Smooth muscle cell (in vitro differentiated cells): ENCODE data around the gene EPS8L2. TPM values are rescaled to one million over a fixed set of nuclear protein-coding genes. Genes with fewer than 3 reads are reported as not detected.

Experiments
- DNase-seq: peaks from one replicate; lab custom pipeline; 2025; ENCODE audit not compliant: unreplicated experiment; lab: John Stamatoyannopoulos, UW
- H2AFZ ChIP-seq: fragments of 200-600 bp; sonication (generic); 2 replicates; pipeline ENCODE4 v1.6.0; 2016; ENCODE audit warnings: antibody characterized with exemption, low read depth, mild to moderate bottlenecking
- H3F3A ChIP-seq: fragments of 200-600 bp; sonication (generic); 2 replicates; pipeline ENCODE4 v1.6.0; 2017; ENCODE audit warnings: antibody characterized with exemption, low read depth
- H3K27ac ChIP-seq: fragments of 200-600 bp; sonication (generic); 2 replicates; pipeline ENCODE4 v1.5.1; 2016; ENCODE audit warnings: low read depth, mild to moderate bottlenecking
- H3K27me3 ChIP-seq: fragments of 200-600 bp; sonication (generic); 2 replicates; pipeline ENCODE4 v1.6.1; 2016; ENCODE audit warnings: low read depth, mild to moderate bottlenecking
- H3K36me3 ChIP-seq: fragments of 200-600 bp; sonication (generic); 2 replicates; pipeline ENCODE4 v1.5.1; 2016; ENCODE audit warnings: low read depth
- H3K4me1 ChIP-seq: fragments of 200-600 bp; sonication (generic); 2 replicates; pipeline ENCODE4 v1.5.1; 2016; ENCODE audit warnings: low read depth
- H3K4me2 ChIP-seq: fragments of 200-600 bp; sonication (generic); 2 replicates; pipeline ENCODE4 v1.6.0; 2016; ENCODE audit warnings: mild to moderate bottlenecking
- H3K4me3 ChIP-seq: fragments of 200-600 bp; sonication (generic); 2 replicates; pipeline ENCODE4 v1.5.1; 2016; ENCODE audit warnings: mild to moderate bottlenecking
- H3K79me2 ChIP-seq: fragments of 200-600 bp; sonication (generic); 2 replicates; pipeline ENCODE4 v1.6.0; 2016; ENCODE audit warnings: low read depth, mild to moderate bottlenecking
- H3K9ac ChIP-seq: fragments of 200-600 bp; sonication (generic); 2 replicates; pipeline ENCODE4 v1.6.0; 2016; ENCODE audit warnings: low read depth
- H3K9me3 ChIP-seq: fragments of 200-600 bp; sonication (generic); replicated peaks from 2 replicates; pipeline ENCODE4 v1.5.1; 2016; ENCODE audit warnings: low read depth
- H4K20me1 ChIP-seq: fragments of 200-600 bp; sonication (generic); 2 replicates; pipeline ENCODE4 v1.6.0; 2016; ENCODE audit warnings: low read depth
- WGBS: methylation state at CpG from one replicate; pipeline ENCODE4 v1.1.7; 2016; ENCODE audit warnings: low lambda C conversion rate; 5-methylcytosine and 5-hydroxymethylcytosine counted together
- polyA plus RNA-seq: library from polyadenylated mRNA; unstranded; fragments of >200 nt; fragmentation: Nextera tagmentation; extraction: Ambion mirVana; gene quantifications from 2 replicates; pipeline ENCODE4 v1.2.1, GENCODE V29; 2016
- total RNA-seq: library from RNA; depleted of rRNA; stranded (reverse); fragments of >200 nt; gene quantifications from 2 replicates; pipeline ENCODE4 v1.2.3, GENCODE V29; 2014
- TF ChIP-seq, protein P1 (sequence below): fragments of 200-600 bp; sonication (generic); IDR thresholded peaks from 2 replicates; pipeline ENCODE4 v1.5.1; 2017; ENCODE audit warnings: borderline replicate concordance, mild to moderate bottlenecking, antibody characterized with exemption; ENCODE audit not compliant: insufficient read depth, poor library complexity, severe bottlenecking

The EPS8L2 gene
- total and polyA plus RNA-seq, 2 experiments from 2014 or later, result 37.7 to 47.9 TPM

DNA sequence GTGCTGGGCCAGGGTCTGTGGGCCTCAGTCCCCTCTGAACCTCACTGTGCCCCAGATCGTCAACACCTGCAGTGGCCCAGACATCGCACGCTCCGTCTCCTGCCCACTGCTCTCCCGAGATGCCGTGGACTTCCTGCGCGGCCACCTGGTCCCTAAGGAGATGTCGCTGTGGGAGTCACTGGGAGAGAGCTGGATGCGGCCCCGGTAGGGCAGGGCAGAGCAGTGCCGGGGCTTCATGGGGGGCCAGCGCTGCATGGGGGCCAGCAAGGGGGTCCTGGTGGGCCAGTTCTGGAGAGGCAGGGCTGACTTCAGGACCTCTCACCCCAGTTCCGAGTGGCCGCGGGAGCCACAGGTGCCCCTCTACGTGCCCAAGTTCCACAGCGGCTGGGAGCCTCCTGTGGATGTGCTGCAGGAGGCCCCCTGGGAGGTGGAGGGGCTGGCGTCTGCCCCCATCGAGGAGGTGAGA is 16.3 kb downstream of the EPS8L2 start:
- H3K27ac ChIP-seq, result no peak overlapping the region
- H3K79me2 ChIP-seq, result no peaks in the 10 kb centered on the region
- no peak overlapping the region for H3K4me2 ChIP-seq
- 98% methylated on average over 18 of the region's 20 CpGs for WGBS
- no peak overlapping the region for H3K4me3 ChIP-seq
- H3K27me3 ChIP-seq, result peaks cover 23% of the 10 kb centered on the region
- peaks cover 19% of the 10 kb centered on the region for H4K20me1 ChIP-seq
- TF ChIP-seq, protein P1, sequence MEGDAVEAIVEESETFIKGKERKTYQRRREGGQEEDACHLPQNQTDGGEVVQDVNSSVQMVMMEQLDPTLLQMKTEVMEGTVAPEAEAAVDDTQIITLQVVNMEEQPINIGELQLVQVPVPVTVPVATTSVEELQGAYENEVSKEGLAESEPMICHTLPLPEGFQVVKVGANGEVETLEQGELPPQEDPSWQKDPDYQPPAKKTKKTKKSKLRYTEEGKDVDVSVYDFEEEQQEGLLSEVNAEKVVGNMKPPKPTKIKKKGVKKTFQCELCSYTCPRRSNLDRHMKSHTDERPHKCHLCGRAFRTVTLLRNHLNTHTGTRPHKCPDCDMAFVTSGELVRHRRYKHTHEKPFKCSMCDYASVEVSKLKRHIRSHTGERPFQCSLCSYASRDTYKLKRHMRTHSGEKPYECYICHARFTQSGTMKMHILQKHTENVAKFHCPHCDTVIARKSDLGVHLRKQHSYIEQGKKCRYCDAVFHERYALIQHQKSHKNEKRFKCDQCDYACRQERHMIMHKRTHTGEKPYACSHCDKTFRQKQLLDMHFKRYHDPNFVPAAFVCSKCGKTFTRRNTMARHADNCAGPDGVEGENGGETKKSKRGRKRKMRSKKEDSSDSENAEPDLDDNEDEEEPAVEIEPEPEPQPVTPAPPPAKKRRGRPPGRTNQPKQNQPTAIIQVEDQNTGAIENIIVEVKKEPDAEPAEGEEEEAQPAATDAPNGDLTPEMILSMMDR, result no peak
- no peaks in the 10 kb centered on the region for H3K36me3 ChIP-seq
- H3F3A ChIP-seq, result no peaks in the 10 kb centered on the region
- no peak overlapping the region for H2AFZ ChIP-seq
- DNase-seq, result no peak
- H3K4me1 ChIP-seq, result peaks cover 10% of the 10 kb centered on the region
- H3K9me3 ChIP-seq, result no peaks in the 10 kb centered on the region
- no peak overlapping the region for H3K9ac ChIP-seq

DNA sequence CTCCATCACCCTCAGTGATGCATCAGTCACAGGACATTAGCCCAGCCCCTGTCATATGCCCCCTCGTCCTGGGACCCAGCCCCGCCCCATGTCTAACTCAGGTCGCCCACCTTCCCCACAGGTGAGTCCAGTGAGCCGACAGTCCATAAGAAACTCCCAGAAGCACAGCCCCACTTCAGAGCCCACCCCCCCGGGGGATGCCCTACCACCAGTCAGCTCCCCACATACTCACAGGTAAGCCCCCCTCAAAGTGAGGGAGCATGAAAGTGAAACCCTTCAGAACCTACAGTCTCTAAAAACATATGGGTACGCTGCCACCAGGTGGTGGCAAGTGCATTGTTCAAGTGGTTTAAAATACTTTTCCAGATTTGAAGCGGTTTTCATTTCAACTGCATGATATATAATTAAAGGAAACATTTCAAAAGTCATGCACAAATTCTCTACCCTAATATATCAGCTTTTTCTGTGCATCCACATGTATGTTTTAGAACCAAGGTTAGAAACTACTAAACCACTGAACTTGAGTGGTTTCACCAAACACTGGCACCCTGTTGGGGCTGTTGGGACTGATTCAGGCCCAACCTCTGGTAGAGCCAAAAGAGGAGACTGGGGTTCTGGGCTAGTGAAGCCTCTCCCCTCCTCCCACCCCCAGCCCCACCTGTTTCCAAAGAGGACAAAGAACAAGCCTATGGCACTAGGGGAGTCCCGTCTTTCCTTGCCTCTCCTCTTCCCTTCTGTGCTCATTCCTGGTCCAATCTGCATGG is 17.3 kb downstream of the EPS8L2 start:
- no peaks in the 10 kb centered on the region for H3K9me3 ChIP-seq
- peaks cover 17% of the 10 kb centered on the region for H4K20me1 ChIP-seq
- DNase-seq, result no peak
- H3K27me3 ChIP-seq, result peaks cover 23% of the 10 kb centered on the region
- TF ChIP-seq, protein P1, result peak; percentile 49
- H3F3A ChIP-seq, result no peaks in the 10 kb centered on the region
- H3K4me2 ChIP-seq, result no peak overlapping the region
- H3K9ac ChIP-seq, result no peak overlapping the region
- no peaks in the 10 kb centered on the region for H3K36me3 ChIP-seq
- H3K4me1 ChIP-seq, result peaks cover 10% of the 10 kb centered on the region
- WGBS, result 76% methylated on average over 7 of the region's 8 CpGs
- H3K4me3 ChIP-seq, result no peak overlapping the region
- H2AFZ ChIP-seq, result no peak overlapping the region
- H3K79me2 ChIP-seq, result no peaks in the 10 kb centered on the region
- no peak overlapping the region for H3K27ac ChIP-seq

DNA sequence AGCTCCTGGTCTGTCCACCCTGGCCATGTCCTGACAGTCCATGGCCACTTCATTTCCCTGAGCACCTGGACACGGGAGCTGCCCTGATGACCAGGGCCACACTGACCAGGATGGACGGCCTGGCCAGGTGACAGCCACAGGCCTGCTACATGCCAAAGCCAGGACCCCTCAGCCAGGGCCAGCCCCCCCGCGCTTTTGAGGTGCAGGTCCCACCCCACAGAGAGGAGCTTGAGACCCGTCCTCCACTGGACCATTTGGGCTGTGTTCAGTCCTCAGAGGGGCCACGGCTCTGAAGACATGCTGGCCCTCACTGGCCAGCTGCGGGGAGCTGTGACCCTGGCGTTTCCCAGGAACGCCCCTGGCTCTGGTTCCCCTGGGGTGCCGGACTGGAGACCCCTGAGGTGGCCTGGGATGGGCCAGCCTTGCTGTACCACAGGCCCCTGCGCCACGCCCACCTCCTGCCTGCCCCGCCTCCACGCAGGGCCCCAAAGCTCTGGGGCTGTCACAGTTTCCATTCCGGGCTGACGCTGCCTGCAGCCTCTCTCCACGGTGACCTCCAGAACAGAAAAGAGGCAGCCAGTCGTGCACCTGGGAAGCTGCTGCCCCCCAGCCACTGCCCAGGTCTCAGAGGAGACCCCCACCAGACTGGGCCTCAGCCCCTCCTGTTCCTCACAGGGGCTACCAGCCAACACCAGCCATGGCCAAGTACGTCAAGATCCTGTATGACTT is 18.2 kb downstream of the EPS8L2 start:
- TF ChIP-seq, protein P1, result no peak
- Histone ChIP-seq H3K9ac (no peak overlapping the region), H3K4me1 (peaks cover 10% of the 10 kb centered on the region), H3K4me3 (no peak overlapping the region), H3K4me2 (no peak overlapping the region), H2AFZ (no peak overlapping the region), H3F3A (no peaks in the 10 kb centered on the region), H3K79me2 (no peaks in the 10 kb centered on the region), H4K20me1 (peaks cover 14% of the 10 kb centered on the region), H3K36me3 (no peaks in the 10 kb centered on the region), H3K27ac (no peak overlapping the region), H3K27me3 (peaks cover 23% of the 10 kb centered on the region), H3K9me3 (no peaks in the 10 kb centered on the region)
- WGBS, result 85% methylated on average over 16 of the region's 19 CpGs
- DNase-seq, result no peak
